NCI-H69 (cell line): Measurements from ENCODE around the gene ZMYND12.

Source experiments
- DNase-seq: peaks from one replicate; lab custom pipeline; 2025; lab: John Stamatoyannopoulos, UW

Gene ZMYND12

DNA sequence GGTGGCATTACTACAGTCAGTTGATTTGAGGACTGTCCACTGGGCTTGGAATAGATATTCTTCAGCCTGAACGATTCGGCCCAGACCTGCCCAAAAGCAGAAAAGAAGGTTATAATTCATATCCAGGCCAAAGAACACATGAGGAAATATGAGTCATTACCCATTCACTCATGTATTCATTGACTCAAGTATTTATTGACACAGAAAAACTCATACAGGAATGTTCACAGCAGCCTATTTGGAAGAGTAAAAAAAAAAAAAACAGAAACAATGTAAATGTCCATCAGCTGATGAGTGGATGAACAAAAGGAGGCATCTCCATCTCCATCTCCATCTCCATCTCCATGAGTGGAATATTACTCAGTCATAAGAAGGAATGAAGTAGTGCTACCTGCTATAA, 15.9 kb downstream of the ZMYND12 start:
- DNase-seq: no peak

DNA sequence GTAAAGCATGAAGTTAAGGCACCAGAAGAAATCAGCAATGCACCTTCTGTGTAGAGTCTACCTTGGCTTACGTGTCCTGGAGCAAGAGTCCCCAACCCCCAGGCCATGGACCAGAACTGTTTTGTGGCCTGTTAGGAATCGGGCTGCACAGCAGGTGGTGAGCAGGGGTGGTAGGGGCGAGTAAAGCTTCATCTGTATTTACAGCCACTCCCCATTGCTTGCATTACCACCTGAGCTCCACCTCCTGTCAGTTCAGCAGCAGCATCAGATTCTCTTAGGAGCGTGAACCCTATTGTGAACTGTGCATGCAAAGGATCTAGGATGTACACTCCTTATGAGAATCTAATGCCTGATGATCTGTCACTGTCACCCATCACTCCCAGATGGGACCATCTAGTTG, 21.5 kb downstream of the ZMYND12 start:
- DNase-seq: no peak

DNA sequence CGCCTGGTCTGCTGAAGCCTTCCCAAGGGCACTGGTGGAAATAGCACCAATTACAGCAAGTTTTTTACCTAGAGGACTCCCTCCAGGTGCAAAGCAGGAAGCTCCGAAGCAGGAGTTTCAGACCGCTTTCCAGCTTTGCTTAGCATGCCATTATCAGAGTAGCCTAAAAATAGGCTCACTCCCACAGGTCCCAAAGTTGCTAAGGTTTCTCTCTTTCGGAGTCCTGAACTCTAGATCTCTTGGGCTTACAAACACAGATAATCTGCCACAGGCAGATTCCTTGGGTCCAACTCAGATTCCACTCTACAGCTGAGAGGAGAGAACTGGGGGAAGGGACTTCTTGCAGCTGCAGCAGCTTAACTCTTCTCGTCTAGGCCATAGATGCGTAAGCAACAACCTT, 22.5 kb downstream of the ZMYND12 start:
- DNase-seq: no peak

DNA sequence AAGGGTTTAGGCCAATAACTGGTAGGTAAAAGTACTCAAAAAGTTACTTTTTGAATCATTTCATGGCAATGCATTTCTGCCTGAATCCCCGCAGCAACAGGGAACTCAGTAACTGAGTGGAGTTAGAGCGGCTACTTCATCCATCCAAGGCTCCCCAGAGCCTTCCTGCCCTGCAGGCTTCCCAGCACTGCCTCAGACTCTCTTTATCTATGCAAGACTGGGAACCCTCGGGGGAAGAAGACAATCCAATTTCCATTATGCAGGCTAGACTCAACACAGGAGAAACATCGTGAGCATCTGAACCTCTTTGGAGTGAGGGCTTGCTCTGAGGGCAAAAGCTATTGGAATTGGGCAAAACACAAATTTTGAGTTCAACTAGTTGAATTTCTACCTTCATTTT, 23.1 kb downstream of the ZMYND12 start:
- DNase-seq: no peak

DNA sequence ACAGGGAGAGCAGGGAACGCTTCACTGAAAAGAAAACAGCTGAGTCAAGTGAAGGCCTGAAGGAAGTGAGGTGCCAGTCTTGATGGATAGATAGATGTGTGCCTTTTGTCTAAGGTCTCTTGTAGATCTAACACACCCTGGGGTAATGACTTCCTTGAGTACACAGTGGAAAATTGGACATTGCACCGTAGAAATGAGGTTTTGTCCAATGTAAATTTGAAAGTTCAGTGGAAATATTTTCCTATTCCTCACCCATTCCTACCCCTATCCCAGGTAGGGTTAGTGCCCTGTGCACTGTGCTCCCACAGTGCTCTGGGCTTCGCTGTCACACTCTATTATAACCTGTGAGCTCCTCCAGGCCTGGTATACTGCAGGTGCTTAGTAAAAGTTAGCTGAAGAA, 24.3 kb downstream of the ZMYND12 start:
- DNase-seq: peak; percentile 31

DNA sequence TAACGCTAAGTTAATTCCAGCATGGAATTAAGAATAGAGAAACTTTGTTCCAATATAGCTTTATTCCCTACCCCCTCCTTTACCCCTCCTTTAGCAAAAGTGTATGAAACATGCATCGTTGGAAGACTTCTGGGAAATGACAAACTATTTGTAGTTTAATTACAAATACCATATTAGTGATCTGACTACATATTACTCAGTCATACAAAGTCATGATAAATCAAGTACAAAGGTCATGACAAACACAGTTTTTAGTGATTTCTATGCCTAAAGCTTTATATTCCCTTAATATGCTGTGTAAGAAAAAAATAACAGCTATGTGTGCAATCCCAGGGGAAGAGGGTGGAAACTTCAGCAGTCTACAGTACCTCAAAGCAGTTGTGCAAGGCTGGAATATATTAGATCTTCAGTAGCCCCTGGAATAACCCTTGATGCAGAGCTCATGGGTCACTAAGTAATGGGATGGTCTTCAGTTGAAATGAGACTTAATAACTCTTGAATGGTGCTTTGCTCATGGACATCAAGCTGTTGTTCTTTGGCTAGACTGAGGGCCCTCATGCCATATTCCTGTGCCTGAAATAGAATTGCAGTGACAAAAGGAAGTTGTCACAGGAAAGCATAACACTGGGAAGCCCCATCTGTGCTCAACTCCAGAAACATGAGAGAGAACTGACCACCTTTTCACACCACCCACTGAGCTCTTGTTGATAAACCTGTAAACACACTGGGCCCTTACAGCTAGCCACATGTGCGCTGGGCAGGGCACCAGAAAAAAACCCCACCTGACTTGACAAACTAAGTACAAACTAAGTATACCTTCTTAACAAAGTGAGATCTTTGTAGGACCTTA, 25.3 kb downstream of the ZMYND12 start:
- DNase-seq: peak; percentile 7

DNA sequence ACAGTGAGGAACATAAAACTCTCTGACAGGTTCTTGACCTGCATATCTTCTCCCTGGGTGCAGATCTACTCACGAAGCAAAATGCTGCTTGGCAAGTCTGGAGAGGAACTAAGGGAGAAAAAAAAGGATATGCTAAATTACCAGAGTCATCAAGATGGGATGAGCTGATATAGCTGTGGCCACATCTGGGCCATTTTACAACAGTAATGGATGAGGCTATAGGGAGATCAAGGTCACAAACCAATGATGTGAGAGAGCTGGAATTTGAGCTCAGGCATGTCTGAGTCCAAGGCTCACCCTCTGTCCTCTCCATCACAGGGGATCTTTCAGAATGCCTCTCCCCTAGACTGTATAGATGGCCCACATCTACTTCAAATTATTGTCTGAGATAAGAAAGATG, 26.2 kb downstream of the ZMYND12 start:
- no peak for DNase-seq

DNA sequence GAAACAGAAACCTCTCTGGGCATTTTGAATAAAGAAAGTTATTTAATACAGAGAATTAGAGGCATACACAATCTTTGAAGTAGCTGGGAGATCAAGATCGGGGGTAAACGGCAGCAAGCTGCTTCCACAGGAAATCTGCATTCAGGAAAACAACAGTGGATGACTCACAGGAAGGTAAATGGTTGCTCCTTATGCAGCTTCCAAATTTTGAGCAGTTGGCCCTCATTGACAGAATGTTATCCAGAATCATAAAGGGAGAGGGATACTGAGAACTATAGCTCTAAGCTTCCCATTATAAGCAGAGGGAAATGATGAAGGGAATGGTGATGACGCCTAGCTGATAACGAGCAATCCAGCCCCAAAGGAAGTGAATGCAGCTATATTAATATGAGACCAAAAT, 28.6 kb downstream of the ZMYND12 start:
- no peak for DNase-seq

DNA sequence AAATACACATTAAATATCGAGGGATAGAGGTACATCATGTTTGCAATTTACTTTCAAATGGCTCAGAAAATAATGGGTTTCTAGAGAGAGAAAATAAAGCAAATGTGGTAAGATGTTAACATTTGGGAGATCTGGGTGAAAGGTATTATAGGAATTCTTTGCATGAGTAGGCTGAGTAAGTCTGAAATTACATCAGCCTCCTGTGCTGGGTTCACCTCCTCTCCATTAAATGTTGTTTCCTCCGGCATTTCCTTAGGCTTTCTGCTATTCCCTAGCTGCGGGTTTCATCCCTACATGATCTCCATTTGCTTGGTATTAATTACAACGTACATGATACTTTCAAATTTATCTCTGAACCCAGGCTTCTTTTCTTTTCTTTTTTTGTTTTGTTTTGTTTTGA, 31.6 kb downstream of the ZMYND12 start:
- no peak for DNase-seq

DNA sequence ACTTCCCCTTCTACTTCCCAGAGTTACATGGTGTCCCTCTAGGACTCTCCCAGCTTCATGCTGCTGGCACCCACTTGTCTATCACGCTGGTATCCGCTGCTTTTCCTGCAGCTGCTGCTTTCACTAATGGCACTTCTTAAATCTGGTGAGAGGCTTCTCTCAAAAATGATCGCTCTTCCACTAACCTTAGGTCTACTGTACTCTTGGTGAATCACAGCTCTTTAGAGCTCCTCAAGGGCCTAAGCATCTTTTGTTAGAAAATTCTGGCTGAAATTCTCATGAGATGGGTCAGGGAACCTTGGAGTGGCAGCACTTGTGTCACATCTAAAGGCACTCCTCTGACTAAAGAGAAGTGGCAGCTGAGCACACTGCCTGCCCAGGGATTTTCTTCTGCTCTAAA, 32.1 kb downstream of the ZMYND12 start:
- peak; percentile 23 for DNase-seq

DNA sequence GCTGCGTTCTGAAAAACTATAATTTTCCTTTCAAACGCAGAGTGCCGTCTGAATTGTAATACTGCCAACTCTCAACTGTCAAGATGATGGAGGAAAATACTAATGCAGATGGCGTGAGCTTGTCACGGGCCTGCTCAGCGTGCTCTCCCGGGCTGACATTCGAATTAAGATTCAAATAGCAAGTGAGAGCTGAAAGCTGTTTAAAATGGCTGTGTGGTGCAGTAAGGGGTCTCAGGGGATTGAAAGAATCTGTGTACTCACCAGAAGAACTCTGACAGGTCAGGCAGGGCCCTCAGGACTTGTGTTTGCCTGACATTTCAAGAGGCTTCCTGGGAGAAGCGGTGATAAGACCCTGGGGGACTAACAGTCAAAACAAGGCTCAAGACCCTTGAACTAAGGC, 33.1 kb downstream of the ZMYND12 start:
- peak; percentile 83 for DNase-seq

DNA sequence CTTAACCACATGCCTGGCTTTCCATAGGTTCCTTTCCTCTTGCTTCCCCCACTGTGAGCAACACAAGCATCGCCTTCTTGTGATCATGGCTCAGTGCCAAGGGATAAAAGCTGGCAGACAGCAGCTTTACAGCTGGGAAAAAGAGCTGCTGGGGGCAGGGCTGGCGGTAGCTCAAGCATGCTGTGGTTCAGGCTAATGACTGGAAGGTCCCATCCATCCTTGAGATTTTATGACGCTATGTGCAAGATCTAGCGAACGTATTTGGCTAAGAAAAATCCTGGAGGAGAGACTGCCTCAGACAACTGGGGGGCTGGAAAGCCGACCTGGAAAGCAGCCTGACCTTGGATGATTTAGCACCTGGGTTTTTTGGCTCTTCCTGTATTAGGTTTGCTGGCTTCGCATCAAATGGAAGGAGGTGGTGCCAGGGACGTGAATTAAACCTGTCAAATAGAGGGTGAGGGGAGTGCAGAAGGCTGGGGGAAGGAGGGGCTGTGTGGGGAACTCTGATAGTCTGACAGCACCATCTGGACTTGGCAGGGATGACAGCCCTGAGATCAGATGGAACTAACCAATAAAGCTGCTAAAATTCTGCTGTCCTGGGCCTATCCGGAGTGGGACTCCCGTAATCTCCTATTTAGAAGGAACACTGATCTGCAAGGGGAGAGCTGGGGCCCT, 34.8 kb downstream of the ZMYND12 start:
- DNase-seq: peak; percentile 94

DNA sequence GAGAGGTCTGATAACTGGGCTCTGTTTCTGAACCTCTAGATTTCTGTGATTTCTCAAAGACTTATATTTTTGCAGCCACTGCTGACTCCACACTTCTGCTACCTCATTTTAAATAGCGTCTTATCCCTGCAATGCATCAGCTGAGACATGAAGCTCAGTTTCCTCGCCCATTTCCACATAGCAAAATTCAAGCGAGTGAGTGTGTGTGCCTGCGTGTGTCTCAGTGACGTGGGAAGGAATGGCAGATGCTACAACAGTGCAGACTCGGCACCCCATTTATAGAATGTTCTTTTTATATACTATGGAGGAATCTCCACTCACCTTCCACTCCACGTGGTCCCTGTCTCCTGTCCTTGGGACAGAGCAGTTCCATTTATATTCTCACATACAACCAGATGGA, 35.7 kb downstream of the ZMYND12 start:
- DNase-seq: no peak

DNA sequence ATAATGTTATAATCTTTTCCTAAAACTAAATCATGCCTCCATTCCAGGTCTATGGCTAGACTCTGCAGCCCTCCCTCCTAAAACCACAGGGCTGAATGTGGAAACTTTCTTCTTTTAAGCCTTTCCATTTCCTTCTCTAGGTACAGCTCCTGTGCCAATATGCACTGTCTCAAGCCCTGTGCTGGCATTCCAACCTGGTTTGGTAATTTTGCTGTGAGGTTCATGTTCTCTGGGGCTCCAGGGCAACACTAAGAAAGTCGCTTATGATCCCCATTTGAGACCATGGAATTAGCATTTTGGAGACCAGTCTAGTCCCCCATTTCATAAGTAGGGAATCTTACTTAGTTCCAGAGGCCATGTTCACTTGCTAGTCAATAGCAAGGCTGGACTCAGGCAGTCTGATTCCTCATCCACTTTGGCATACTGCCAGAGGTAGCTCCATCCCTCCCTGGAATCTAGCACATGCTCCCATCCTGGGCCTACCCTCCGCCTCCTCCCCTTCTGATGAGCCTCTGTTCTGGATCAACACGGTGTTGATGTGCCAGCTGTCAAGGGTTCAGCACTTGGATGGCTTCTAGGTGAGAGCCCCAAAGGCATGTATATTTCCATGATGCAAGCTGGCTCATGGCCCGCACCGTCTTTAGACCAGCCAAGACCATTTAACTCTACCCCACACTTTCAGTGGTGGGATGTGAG, 36.5 kb downstream of the ZMYND12 start:
- peak; percentile 78 for DNase-seq

DNA sequence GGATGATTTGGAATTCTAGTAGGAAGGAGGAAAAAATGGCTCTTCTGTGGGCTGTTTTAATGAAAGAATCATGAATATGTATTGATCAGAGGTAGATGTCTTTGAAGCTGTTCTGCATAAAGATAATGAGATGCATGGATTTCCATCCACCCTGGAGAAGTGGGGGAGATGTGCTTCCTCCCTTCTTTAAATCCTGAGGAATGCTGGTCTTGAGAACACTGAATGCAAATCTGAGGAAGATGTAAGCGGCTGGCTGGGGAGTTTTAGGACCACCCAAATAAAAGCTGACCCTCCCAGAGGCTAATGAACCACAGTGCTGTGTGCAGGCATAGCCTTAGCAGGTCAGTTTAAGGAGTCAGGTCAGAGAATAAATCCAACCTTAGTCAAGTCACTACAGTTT, 37.3 kb downstream of the ZMYND12 start:
- DNase-seq: no peak

DNA sequence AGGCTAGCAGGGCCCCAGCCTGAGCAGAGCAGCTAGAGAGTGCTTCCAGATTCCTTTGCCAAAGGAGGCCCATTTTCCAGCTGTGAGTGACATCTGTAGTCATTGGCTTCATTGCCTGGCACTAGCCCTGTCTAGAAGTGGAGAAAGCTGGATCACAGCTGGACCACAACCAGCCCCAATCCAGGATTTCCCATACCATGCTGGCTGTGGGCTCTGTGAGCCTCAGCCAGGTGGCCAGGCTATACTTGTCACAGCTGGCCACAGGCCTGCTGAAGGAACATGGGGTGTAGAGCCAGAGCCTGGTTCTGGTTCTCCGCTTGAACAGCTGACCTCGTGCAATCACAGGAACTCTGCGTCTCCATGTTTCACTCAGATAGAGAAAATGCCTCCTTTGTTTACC, 38.7 kb downstream of the ZMYND12 start:
- DNase-seq: no peak

DNA sequence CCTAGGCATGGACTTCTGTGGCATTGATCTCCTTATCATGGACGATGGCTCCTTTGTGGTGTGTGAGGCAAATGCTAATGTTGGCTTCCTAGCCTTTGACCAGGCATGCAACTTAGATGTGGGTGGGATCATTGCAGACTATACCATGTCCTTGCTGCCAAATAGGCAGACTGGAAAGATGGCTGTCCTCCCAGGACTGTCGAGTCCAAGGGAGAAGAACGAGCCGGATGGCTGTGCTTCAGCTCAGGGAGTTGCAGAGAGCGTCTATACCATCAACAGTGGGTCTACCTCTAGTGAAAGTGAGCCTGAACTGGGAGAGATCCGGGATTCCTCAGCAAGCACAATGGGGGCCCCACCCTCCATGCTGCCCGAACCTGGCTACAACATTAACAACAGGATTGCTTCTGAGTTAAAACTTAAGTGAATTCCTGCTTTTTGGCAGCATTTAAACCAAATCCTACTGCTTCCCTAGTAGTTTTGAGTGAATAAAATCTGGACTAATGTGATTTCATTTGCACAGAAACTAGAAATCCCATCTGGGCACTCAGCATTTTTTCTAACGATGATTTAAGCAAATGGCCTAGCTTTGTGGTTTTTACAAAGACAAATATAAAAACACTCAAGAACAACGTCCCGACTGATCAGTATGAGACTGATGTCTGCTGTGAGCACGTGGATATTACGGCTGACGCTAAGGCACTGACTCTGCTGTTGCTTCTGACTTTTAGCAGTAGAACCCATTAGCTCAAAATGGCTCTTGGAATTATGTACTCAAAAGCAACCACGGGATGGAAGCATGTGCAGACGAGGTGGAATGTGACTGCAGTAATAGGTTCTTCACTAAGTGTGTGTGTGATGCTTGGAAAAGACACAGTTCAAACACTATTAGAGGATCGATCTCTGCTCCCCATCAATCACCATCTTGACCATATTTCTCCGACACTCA, 41.0 kb downstream of the ZMYND12 start:
- no peak for DNase-seq

DNA sequence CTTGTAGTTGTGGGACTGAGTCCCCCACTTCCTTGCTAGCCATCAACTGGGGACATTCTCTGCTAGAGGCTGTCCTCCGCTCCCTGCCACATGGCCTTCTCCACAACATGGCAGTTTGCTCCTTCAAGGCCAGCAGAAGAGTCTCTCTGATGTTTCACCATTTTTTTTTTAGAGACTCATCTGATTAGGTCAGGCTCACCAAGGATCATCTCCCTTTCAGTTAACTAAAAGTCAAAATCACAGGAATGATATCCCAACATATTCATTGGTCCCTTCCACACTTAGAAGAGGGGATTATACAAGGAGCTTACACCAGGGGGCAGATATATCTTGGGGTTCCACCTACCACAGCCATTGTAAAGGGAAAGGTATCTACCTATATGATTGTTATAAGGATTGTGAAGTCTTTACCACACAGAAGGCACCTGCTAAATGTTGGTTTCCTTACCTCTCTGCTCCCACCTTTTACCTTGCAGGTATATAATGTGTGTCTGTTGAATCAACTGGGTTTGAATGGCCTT, 51.9 kb downstream of the ZMYND12 start:
- peak; percentile 7 for DNase-seq

DNA sequence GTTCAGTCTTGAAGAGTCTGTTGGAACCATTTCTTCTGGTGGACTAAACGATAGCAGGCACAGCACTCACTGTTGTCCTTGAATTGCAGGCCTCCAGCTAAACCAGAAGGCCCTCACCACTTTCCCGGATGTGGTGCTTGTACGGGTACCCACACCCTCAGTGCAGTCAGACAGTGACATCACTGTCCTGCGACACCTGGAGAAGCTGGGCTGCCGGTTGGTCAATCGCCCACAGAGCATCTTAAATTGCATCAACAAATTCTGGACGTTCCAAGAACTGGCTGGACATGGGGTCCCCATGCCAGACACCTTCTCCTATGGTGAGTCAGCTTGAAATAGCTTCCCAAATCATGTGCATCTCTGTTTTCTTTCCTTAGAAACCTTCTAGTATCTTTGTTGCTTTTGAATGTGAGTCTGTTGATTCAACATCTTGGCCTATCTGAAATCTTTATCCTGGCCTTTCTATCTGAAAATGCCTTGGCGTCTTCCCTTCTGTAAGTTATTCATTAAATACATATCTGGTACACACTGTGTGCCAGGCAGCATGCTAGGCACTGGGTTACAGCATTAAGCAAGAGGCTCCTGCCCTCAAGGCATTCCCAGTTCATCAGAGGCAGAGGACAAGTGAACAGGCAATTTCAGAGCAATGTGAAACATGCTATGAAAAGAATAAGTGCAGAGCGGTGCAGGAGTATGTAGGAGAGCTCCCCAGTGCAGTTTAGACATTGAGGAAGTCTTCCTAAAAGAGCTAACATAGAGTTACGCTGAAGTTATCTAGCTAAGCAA, 56.3 kb downstream of the ZMYND12 start:
- DNase-seq: no peak

DNA sequence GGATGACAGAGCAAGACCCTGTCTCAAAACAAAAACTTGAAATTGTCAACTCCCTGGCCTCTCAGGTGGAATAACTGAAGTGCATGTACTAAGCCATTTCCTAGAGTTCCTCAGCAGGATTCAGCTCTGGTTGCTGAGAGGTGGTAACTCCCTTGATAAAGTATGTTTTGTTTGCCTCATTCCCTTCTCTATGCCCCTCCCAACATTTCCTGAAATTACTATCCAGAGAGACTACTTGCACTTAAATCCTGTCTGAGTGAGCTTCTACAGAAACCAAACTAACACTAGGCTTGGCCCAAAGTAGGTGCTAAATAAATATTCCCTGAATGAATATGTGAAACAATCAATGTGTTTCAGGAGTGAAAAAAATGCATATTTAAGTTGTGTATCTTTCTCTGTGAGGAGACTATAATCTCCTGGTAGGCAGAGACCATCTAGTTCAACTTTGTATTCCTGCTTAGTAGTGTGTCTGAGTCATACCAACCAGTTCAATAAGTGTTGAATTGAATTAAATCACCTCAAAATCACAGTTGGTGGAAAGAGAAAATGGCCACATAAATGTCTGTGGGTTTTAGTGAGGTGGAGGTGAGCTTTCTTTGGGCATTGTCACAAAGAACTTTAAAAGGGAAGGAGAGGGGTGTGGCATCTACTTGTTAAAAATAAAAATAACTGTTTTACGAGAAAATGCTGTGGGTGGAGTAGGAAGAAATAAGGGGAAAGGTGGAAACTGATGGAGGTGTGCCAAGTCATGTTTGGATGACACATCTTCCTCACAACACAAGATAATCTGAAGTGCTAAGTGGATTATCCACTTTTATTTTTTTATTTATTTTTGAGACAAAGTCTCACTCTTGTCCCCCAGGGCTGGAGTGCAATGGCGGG, 62.6 kb downstream of the ZMYND12 start:
- DNase-seq: no peak
